BJ (cell line): ENCODE data around the gene TAOK1. TPM values are rescaled to one million over a fixed set of nuclear protein-coding genes. Genes with fewer than 3 reads are reported as not detected.

Experiments
- CTCF ChIA-PET: fragments of 350-600 bp; formaldehyde crosslinking; extraction: SDS; loops from one replicate; lab custom pipeline; 2021; ENCODE audit warnings: antibody characterized with exemption, inconsistent platforms; lab: Yijun Ruan, JAX
- POLR2A ChIA-PET: fragments of 300-600 bp; sonication (Branson Sonifier 250); formaldehyde crosslinking; extraction: SDS; loops from one replicate; lab custom pipeline; 2021; ENCODE audit warnings: antibody characterized with exemption; lab: Charles Lee
- DNase-seq: peaks from one replicate; pipeline ENCODE4 v3.0.0-alpha.2; 2011; ENCODE audit warnings: low read depth
- H3K27me3 ChIP-seq: 2 replicates; pipeline ENCODE4 v1.6.0; 2011; ENCODE audit warnings: low read length; ENCODE audit not compliant: control insufficient read depth, insufficient read depth
- H3K36me3 ChIP-seq: 2 replicates; pipeline ENCODE4 v1.5.1; 2011; ENCODE audit warnings: low read length; ENCODE audit not compliant: control insufficient read depth, insufficient read depth
- H3K4me3 ChIP-seq: 2 replicates; pipeline ENCODE4 v1.5.1; 2011; ENCODE audit warnings: low read depth, mild to moderate bottlenecking, control low read depth, low read length
- polyA plus RNA-seq: library from polyadenylated mRNA; depleted of rRNA; stranded (reverse); fragments of >200 nt; gene quantifications from 2 replicates; pipeline ENCODE4 v1.2.3, GENCODE V29; 2011
- TF ChIP-seq, protein P1 (sequence below): IDR thresholded peaks from 2 replicates; pipeline ENCODE4 v1.5.1; 2011; ENCODE audit warnings: low read depth, mild to moderate bottlenecking, control low read depth, inconsistent platforms, low read length, moderate library complexity; ENCODE audit not compliant: insufficient read depth

Gene TAOK1
- polyA plus RNA-seq, 1 experiment, result 9.1 TPM

DNA sequence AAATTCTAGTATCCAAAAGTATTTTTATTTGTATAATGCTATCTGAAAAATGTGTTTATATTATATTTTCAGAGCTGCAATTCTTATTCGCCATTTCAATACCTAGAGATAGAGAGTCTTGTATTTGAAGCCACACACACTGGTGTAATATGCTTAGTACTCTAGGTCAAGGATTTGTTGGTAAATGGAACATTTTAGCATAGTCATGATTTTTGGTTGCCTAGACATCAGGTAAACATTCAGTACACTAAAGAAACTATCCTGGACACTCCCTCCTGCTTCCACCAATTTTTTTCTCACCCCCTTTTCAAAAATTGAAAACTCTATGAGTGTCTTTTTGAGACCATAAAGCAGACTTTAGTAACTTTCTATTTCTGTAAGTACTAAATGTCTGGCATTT lies 155.9 kb downstream of the TAOK1 start:
- H3K36me3 ChIP-seq, result peaks cover 8% of the 10 kb centered on the region
- H3K4me3 ChIP-seq, result no peak overlapping the region
- no peak for DNase-seq
- CTCF ChIA-PET, result interaction anchor here (0.6 to 3.0 kb wide), 3 partner anchors 10 to 179 kb away, joined by 3 to 15 read pairs (median 4); no protein-coding TSS in a partner anchor
- POLR2A ChIA-PET, result interaction anchor here (0.6 kb wide), 1 partner anchor 85 kb away, joined by 4 read pairs; no protein-coding TSS in a partner anchor
- TF ChIP-seq, protein P1, sequence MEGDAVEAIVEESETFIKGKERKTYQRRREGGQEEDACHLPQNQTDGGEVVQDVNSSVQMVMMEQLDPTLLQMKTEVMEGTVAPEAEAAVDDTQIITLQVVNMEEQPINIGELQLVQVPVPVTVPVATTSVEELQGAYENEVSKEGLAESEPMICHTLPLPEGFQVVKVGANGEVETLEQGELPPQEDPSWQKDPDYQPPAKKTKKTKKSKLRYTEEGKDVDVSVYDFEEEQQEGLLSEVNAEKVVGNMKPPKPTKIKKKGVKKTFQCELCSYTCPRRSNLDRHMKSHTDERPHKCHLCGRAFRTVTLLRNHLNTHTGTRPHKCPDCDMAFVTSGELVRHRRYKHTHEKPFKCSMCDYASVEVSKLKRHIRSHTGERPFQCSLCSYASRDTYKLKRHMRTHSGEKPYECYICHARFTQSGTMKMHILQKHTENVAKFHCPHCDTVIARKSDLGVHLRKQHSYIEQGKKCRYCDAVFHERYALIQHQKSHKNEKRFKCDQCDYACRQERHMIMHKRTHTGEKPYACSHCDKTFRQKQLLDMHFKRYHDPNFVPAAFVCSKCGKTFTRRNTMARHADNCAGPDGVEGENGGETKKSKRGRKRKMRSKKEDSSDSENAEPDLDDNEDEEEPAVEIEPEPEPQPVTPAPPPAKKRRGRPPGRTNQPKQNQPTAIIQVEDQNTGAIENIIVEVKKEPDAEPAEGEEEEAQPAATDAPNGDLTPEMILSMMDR, result no peak
- H3K27me3 ChIP-seq, result no peaks in the 10 kb centered on the region

DNA sequence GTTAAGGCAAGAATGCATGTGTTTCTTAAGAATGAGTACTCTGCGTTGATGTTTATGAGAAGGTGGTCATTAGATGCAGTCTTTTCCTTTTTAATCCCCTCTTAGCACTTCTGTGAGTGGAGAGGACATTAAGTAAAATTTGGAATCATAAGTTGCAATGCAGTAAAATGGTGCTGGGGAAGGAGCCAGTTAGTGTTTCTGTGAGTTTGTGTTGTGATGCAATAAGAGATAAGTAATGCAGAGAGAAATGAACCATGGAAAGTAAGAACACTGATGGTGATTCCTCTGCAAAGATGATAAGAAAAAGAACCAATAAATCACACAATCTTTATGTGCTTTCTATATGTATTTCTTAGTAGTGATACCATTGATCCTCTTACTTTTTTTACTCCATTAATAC lies 156.7 kb downstream of the TAOK1 start:
- CTCF ChIA-PET, result no interaction called here
- H3K27me3 ChIP-seq, result no peaks in the 10 kb centered on the region
- no peak for DNase-seq
- H3K36me3 ChIP-seq, result peaks cover 8% of the 10 kb centered on the region
- H3K4me3 ChIP-seq, result no peak overlapping the region
- POLR2A ChIA-PET, result no interaction called here
- TF ChIP-seq, protein P1, result no peak

DNA sequence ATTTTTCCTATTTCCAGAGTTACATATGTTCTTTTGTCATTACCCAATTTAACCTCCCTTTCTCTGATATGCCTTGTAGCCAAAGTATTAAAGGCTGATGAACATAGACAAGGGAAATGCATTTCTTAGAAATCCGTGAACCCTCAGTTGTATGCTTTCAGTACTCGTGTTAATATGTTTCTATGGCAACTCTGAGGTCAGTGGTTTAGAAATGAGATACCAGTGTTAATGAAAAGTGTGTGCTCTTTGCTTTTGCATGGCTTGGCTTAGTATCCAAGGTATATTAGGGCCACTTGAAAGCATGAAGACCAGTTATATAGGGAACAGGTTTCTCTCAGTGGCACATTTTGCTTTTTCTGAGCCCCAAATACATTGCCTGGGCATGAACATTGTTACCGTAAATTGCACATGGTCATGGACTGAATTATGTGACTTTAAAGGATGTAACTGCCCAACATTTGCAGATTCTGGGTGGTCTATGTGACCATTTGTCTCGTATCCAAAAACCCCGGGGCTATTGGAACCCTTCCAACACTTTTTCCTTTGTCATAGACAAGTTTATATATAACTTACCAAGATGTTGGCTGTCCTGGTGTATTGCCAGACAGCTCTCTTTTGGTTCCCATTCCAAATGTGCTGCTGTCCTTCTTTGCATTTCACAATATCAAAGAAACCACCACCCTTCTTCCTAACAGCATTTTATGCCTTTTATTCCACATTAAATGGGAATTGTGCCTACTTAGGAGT lies 159.2 kb downstream of the TAOK1 start:
- Histone ChIP-seq H3K27me3 (no peaks in the 10 kb centered on the region), H3K36me3 (no peaks in the 10 kb centered on the region), H3K4me3 (no peak overlapping the region)
- CTCF ChIA-PET, result interaction anchor here (0.6 to 2.3 kb wide), 6 partner anchors 12 to 179 kb away, joined by 3 to 6 read pairs (median 5); no protein-coding TSS in a partner anchor
- POLR2A ChIA-PET, result no interaction called here
- no peak for DNase-seq
- TF ChIP-seq, protein P1, result no peak

DNA sequence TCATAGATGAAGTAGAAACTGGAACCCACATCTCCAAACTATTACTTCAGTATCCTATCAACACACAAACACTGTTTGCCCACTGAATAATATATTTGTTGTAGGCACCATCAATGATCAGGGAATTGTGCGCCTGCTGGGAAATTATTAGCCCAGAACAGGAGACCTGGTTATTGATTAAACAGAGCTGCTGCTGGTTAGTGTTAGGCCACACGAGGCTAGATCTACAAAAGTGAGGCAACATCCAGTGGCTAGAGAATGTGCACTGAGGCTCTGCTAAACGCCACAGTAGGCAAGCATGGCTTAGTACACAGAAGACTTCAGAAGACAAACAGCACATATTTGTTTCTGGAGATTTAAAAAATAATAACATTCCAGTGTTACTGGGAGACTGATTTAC lies 165.7 kb downstream of the TAOK1 start:
- H3K4me3 ChIP-seq, result no peak overlapping the region
- TF ChIP-seq, protein P1, result no peak
- ChIA-PET POLR2A (no interaction called here), CTCF (interaction anchor here (0.8 to 4.5 kb wide), 7 partner anchors 11 to 210 kb away, joined by 3 to 23 read pairs (median 4); partner anchors contain the start of gene ABHD15)
- no peaks in the 10 kb centered on the region for H3K27me3 ChIP-seq
- H3K36me3 ChIP-seq, result no peaks in the 10 kb centered on the region
- no peak for DNase-seq

DNA sequence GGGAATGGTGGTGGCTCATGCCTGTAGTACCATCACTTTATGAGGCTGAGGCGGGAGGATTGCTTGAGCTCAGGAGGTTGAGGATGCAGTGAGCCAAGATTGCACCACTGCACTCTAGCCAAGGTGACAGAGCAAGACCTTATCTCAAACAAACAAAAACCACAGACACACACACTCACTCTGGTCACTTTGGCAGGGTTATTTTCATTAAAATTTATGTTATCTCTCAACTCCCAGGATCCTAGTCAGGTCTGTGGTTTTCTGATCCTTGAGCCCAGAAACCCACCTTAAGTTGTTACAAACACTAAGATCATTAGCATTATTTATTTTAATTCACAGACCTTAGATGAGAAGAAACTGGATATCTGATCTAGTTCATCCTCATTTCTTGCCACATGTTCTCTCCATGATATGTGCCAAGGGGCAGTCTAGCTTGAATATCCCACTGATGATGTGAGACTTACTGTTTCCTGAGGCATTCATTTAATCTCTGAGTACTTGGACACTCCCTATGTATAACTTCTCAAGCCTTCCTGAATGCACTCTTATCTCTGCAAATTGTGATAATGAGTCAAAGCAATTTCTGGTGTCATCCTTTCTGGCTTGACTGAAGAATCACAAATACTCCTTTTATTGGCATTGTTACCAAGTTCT lies 167.0 kb downstream of the TAOK1 start:
- H3K36me3 ChIP-seq, result 0 out of 2 replicates have a peak, but pooled peaks cover under 1% of the 10 kb centered on the region
- TF ChIP-seq, protein P1, result no peak
- ChIA-PET CTCF (interaction anchor here (0.6 to 4.5 kb wide), 5 partner anchors 10 to 233 kb away, joined by 3 to 23 read pairs (median 8); partner anchors contain the start of gene ABHD15), POLR2A (no interaction called here)
- H3K27me3 ChIP-seq, result no peaks in the 10 kb centered on the region
- no peak for DNase-seq
- no peak overlapping the region for H3K4me3 ChIP-seq
